ENCODE results near the gene ZNF81.

Gene ZNF81

DNA sequence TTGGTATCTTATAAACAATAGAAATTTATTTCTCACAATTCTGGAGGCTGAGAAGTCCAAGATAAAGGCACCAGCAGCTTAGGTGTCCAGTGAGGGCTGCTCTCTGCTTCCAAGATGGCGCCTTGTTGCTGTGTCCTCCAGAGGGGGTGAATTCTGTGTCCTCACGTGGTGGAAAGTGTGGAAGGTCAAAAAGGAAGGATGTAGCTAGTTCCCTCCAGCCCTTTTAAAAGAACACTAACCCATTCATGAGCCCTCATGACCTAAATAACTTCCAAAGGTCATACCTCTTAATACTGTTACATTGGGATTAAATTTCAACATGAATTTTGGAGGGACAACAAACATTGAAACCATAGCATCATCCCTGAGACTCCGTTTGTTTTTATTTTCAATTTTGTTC is 48.8 kb downstream of the ZNF81 start:
- H3K4me3 ChIP-seq (ENCODE audit: low read depth, low read length), result no peak overlapping the region
- no peak for DNase-seq (ENCODE audit: low read depth)
- TF ChIP-seq, protein P1, sequence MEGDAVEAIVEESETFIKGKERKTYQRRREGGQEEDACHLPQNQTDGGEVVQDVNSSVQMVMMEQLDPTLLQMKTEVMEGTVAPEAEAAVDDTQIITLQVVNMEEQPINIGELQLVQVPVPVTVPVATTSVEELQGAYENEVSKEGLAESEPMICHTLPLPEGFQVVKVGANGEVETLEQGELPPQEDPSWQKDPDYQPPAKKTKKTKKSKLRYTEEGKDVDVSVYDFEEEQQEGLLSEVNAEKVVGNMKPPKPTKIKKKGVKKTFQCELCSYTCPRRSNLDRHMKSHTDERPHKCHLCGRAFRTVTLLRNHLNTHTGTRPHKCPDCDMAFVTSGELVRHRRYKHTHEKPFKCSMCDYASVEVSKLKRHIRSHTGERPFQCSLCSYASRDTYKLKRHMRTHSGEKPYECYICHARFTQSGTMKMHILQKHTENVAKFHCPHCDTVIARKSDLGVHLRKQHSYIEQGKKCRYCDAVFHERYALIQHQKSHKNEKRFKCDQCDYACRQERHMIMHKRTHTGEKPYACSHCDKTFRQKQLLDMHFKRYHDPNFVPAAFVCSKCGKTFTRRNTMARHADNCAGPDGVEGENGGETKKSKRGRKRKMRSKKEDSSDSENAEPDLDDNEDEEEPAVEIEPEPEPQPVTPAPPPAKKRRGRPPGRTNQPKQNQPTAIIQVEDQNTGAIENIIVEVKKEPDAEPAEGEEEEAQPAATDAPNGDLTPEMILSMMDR (IDR thresholded peaks at IDR 0.05; ENCODE audit: control insufficient read depth, extremely low read depth, insufficient read depth), result no peak

DNA sequence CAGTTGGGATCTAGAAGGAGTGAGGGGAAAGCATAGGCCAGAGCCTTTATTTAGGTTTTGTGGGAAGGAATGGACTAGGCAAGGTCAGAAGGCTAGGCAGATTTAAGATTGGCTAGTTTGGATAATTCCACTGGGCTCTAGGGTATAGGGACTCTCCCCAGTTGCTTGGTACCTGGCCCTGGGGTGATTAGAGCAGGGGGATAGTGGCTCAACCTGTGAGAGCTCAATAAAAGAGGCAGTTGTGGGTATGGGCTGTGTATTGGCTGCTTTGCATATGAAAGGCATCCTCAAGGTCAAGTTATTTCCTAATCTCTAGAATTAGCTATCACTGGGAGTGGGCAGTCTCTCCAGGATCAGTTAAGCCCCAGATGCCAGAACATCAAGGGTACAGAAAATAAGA is 61.3 kb downstream of the ZNF81 start:
- TF ChIP-seq, protein P1 (IDR thresholded peaks at IDR 0.05; ENCODE audit: control insufficient read depth, extremely low read depth, insufficient read depth), result no peak
- no peak for DNase-seq (ENCODE audit: low read depth)
- H3K4me3 ChIP-seq (ENCODE audit: low read depth, low read length), result no peak overlapping the region

DNA sequence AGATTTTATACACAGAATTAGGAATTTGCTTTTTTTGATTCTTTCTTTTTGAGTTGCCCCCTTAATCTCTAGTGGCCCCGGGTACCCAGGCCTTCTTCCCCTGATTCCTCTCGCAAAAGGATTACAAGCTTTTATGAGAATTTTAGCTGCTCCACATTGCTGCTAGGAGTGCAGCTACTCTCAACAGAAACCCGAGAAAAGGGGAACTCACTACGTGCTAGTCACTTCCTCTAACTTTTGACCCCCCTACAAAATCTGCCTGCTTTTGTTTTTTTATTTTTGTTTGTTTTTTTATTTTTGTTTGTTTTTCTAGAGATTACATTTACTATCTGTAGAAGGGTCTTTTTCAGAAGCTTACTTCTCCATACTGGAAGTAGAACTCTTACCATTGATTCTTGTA is 64.1 kb downstream of the ZNF81 start:
- TF ChIP-seq, protein P1 (IDR thresholded peaks at IDR 0.05; ENCODE audit: control insufficient read depth, extremely low read depth, insufficient read depth), result no peak
- no peak for DNase-seq (ENCODE audit: low read depth)
- no peak overlapping the region for H3K4me3 ChIP-seq (ENCODE audit: low read depth, low read length)

DNA sequence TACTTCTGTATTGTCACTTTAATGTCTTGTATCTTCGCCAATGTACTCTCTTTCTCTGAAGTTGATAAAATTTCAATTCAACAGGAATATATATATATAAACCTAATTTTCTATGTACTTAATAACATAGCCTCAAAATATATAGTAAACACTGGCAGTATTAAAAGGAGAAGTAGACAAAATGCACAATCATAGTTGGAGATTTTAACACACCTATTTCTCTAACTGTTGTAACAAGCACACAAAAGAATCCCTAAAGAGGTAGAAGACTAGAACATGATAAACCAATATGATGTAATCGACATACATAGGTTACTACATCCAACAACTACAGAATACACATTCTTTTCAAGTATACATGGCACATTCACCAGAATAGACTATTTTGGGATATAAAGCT is 65.5 kb downstream of the ZNF81 start:
- TF ChIP-seq, protein P1 (IDR thresholded peaks at IDR 0.05; ENCODE audit: control insufficient read depth, extremely low read depth, insufficient read depth), result no peak
- no peak overlapping the region for H3K4me3 ChIP-seq (ENCODE audit: low read depth, low read length)
- DNase-seq (ENCODE audit: low read depth), result no peak

DNA sequence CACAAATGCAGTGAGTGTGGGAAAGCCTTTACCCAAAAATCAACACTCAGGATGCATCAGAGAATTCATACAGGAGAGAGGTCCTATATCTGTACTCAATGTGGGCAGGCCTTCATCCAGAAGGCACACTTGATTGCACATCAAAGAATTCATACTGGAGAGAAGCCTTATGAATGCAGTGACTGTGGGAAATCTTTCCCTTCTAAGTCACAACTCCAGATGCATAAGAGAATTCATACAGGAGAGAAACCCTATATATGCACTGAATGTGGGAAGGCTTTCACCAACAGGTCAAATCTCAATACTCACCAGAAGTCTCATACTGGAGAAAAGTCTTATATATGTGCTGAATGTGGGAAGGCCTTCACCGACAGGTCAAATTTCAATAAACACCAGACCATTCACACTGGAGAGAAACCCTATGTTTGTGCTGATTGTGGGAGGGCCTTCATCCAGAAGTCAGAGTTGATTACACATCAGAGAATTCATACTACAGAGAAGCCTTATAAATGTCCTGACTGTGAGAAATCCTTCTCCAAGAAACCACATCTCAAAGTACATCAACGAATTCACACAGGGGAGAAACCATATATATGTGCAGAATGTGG is 79.3 kb downstream of the ZNF81 start:
- H3K4me3 ChIP-seq (ENCODE audit: low read depth, low read length), result no peak overlapping the region
- DNase-seq (ENCODE audit: low read depth), result no peak
- TF ChIP-seq, protein P1 (IDR thresholded peaks at IDR 0.05; ENCODE audit: control insufficient read depth, extremely low read depth, insufficient read depth), result no peak

DNA sequence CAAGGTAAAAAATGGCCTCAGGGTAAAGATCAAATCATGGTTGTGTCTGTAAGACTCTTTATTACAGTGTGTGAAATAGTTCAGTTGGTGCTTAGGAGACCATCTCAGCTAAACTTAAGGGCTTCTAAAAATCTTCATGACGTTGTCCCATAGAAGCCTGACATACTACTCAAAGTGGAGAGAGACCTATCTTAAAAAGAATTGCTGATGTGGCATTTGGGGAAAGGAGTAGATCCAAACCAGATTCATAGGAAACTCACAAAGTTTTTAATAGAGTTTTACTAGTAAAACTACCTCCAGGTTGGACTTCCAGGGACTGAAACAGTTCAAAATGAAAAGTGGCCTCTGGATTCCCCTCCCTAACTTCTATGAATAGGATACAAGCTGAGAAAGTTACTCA is 81.6 kb downstream of the ZNF81 start:
- no peak for DNase-seq (ENCODE audit: low read depth)
- H3K4me3 ChIP-seq (ENCODE audit: low read depth, low read length), result no peak overlapping the region
- TF ChIP-seq, protein P1 (IDR thresholded peaks at IDR 0.05; ENCODE audit: control insufficient read depth, extremely low read depth, insufficient read depth), result no peak

DNA sequence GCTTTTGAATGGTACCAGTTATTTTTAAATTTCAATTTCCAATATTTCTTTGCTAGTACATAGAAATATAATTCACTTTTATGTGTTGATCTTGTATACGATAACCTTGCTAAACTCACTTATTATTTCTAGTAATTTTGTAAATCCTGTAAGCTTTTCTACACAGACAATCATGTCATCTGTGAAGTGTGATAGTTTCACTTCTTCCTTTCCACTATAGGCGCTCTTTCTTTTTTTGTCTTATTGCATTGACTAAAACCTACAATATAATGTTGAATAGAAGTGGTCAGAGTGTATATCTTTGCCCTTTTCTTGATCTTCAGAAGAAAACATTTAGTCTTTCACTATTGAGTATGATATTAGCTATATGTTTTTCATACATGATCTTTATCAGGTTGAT is 90.5 kb downstream of the ZNF81 start:
- no peak for DNase-seq (ENCODE audit: low read depth)
- TF ChIP-seq, protein P1 (IDR thresholded peaks at IDR 0.05; ENCODE audit: control insufficient read depth, extremely low read depth, insufficient read depth), result no peak
- H3K4me3 ChIP-seq (ENCODE audit: low read depth, low read length), result no peak overlapping the region
